Gastroesophageal sphincter (tissue), 3 donors: ENCODE results near the gene HOXC9.

Experiments
- CTCF ChIP-seq, 4 experiments: fragments of 200-600 bp in 2 of 4; fragments of 450-650 bp in 2 of 4; sonication (generic) in 1 of 4; IDR thresholded peaks; one replicate each; pipeline ENCODE4 v1.5.1; 2017 to 2019; ENCODE audit warnings: antibody characterized with exemption in 4 of 4, mild to moderate bottlenecking in 2 of 4, moderate library complexity in 2 of 4
- POLR2A ChIP-seq, 2 donors: fragments of 450-650 bp; IDR thresholded peaks; one replicate each; pipeline ENCODE4 v1.6.1; 2017; ENCODE audit warnings: antibody characterized with exemption in 2 of 2, mild to moderate bottlenecking in 2 of 2, moderate library complexity in 1 of 2
- POLR2AphosphoS5 ChIP-seq: sonication (generic); formaldehyde crosslinking; IDR thresholded peaks from one replicate; pipeline ENCODE4 v1.6.1; 2017; ENCODE audit warnings: antibody characterized with exemption

GRCh38 chr12:53972722-53973235 is 27.2 kb upstream of the HOXC9 start, which contains the start of gene HOXC11:
- no peak for TF ChIP-seq POLR2A (IDR thresholded peaks at IDR 0.05)
- no peak for TF ChIP-seq CTCF (IDR thresholded peaks at IDR 0.05)
- TF ChIP-seq POLR2AphosphoS5: no peak
